ENCODE data around the gene GRIK1.

The GRIK1 gene

DNA sequence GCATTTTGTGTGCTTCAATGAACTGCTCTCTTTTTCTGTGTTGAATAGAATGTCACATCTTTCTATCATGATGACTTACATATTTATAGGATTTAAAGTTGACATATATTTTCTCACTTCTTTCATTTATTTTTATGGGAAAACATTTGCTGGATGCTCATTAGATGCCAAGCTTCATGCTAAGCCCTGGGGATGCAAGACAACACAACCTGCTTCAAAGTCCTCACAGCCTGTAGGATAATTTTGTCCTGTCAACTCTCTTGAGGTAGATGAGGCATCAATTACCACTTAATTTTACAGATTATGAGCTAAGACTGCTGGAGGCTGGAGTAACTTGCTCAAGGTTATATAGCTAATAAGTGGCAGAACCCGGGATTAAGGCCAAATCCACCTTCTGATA lies 264.3 kb downstream of the GRIK1 start:
- DNase-seq (ENCODE audit: low read depth in 2 of 2, low spot score in 1 of 2), result no peak

DNA sequence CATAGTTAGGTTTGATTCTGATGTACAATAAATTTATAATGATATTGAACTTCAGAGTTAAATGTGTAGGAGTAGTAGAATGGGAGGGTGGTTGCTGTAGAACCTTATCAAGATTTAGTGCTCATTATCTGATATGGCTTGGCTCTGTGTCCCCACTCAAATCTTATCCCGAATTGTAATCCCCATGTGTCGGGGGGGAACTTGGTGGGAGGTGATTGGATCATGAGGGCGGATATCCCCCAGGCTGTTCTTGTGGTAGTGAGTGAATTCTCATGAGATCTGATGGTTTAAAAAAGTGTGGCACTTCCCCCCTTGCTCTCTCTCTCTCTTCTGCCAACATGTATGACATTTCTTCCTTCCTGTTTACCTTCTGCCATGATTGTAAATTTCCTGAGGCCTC lies 265.5 kb downstream of the GRIK1 start:
- no peak for DNase-seq (ENCODE audit: low read depth in 2 of 2, low spot score in 1 of 2)

DNA sequence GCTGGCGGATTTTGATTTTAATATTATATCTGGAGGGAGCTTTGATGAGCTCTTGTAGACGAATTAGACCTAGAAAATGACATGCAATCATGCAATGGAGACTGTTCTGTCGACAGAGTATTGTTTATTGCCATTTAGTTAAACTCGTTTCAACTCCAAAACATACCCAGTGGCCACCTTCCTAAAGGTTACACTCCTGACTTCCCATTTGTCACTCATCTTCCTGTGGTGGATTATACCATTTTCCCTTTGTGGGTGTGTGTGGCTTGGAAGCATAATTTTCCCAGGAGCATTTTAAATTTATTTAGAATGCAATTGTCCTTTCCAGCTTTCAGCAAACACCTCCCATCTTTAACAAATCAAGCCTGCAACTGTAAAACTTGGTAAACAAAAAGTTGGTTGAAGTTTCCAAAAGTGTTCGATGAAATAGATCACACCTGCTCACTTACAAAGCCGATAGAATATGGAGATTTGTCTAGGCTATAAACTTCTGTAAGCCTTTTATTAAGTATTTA lies 266.6 kb downstream of the GRIK1 start:
- no peak for DNase-seq (ENCODE audit: low read depth in 2 of 2, low spot score in 1 of 2)

- no peak for DNase-seq (ENCODE audit: low read depth in 2 of 2, low spot score in 1 of 2)
Observed at GRCh38 chr21:29671728-29672127, 268.1 kb downstream of the GRIK1 start.

- DNase-seq (ENCODE audit: low read depth in 2 of 2, low spot score in 1 of 2), result no peak
Observed at GRCh38 chr21:29670228-29670627, 269.6 kb downstream of the GRIK1 start.

- DNase-seq (ENCODE audit: low read depth in 2 of 2, low spot score in 1 of 2), result no peak
Observed at GRCh38 chr21:29669416-29669815, 270.4 kb downstream of the GRIK1 start.

- no peak for DNase-seq (ENCODE audit: low read depth in 2 of 2, low spot score in 1 of 2)
Observed at GRCh38 chr21:29667651-29668050, 272.1 kb downstream of the GRIK1 start.

DNA sequence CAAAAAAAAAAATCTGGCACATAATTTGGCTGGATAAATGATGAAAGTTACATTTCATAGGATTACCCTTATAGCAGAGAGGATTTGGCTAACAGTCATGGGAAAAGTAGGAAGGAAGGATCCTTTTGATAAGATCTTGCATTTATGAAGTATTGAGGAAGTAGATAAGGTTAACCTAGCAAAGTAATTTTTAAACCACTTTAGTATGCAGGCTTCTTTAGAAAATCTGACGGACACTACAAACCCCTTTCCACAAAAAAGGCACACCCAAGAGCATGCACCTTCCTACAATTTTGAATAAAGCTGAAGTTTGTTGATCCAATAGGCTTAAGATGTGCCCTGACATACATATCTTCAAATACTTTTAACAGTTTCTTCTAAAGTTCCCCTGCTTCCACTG lies 275.2 kb downstream of the GRIK1 start:
- DNase-seq (ENCODE audit: low read depth in 2 of 2, low spot score in 1 of 2), result no peak

GRCh38 chr21:29661672-29662442 lies 277.9 kb downstream of the GRIK1 start:
- no peak for DNase-seq (ENCODE audit: low read depth in 2 of 2, low spot score in 1 of 2)

- DNase-seq (ENCODE audit: low read depth in 2 of 2, low spot score in 1 of 2), result no peak
Observed at GRCh38 chr21:29660047-29660720, 279.6 kb downstream of the GRIK1 start.

GRCh38 chr21:29658934-29659203 lies 280.9 kb downstream of the GRIK1 start:
- no peak for DNase-seq (ENCODE audit: low read depth in 2 of 2, low spot score in 1 of 2)

GRCh38 chr21:29658177-29658933 lies 281.4 kb downstream of the GRIK1 start:
- no peak for DNase-seq (ENCODE audit: low read depth in 2 of 2, low spot score in 1 of 2)

GRCh38 chr21:29657240-29657989 lies 282.4 kb downstream of the GRIK1 start:
- DNase-seq (ENCODE audit: low read depth in 2 of 2, low spot score in 1 of 2), result no peak

DNA sequence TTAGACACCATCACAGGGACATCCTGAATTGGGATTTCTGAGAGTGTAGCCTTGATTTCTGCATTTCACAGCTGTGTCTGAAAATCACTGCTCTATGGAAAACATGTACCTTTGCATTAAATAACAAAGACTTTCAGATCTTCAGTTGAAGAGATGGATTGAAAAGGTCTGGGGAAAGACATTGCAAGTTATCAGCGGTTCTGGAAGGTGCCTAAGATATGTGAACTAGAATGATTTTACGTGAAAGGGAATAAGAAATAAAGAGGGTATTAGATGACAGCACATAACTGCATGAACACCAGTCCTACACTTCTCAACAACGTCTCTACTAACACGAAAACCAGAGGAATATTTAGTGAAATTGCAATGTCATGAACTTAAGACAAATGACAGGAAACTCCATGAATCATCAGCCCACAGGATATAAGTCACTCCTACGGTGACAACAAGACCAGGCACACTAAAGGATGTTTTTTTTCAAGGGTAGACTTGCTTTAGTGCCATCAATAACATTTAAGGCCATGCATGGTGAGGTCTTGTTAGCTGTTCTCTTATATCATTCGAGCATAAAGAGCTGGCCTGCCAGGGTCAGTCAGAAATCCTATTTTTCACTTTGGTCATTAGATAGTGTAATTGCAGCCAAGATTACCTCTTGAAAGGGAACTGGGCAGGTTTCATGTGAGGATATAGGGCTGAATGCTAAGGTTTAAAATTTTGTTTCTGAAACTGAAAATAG lies 283.1 kb downstream of the GRIK1 start:
- no peak for DNase-seq (ENCODE audit: low read depth in 2 of 2, low spot score in 1 of 2)

- no peak for DNase-seq (ENCODE audit: low read depth in 2 of 2, low spot score in 1 of 2)
Observed at GRCh38 chr21:29655577-29655976, 284.2 kb downstream of the GRIK1 start.

- no peak for DNase-seq (ENCODE audit: low read depth in 2 of 2, low spot score in 1 of 2)
Observed at GRCh38 chr21:29654855-29655254, 284.9 kb downstream of the GRIK1 start.

- DNase-seq (ENCODE audit: low read depth in 2 of 2, low spot score in 1 of 2), result no peak
Observed at GRCh38 chr21:29654203-29654602, 285.6 kb downstream of the GRIK1 start.

DNA sequence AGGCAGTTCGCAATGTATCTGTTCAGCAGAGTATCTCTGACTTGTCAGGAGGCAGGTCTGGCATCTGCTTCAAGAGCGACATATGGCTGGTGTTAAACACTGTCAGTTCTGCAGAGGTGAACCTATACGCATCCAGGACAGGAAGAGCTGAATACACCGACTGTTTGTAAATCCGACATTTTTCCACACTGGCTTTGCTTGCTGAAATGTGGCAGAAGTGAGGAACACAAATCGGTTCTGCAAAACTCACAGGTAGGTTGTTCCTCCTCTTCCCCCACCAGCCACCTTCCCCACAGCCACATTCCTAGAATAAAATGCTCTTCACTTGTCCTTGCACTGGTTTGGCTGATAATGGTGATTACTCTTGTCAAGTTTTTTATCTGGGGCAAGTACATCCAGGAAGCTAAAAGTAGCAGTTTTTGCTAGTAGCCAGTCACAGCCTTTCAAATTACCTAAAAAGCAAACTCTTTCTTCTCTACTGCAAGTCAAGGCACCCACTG lies 289.2 kb downstream of the GRIK1 start:
- DNase-seq (ENCODE audit: low read depth in 2 of 2, low spot score in 1 of 2), result no peak

DNA sequence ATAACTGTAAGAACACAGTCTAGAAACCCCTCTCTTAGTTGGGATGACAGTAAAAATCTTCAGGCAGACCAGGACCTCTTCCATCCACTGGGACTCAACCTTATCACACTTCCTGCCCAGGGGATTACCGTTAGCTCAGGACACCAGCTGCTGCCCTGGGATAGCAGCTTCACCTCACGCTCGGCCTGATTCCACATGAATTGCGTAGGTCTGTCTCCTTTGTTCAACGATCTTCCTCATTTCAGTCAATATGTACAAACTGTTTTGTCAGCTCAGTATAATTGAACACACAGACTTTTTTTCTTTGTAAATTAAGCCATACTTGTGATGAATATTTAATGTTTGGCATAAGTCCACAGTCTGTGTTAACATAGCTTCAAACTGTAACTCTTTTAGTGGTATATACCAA lies 290.4 kb downstream of the GRIK1 start:
- no peak for DNase-seq (ENCODE audit: low read depth in 2 of 2, low spot score in 1 of 2)

GRCh38 chr21:29648710-29649240 lies 291.0 kb downstream of the GRIK1 start:
- DNase-seq (ENCODE audit: low read depth in 2 of 2, low spot score in 1 of 2), result no peak
